K562 (cell line): ENCODE measurements around the gene FOSL1. TPM values are rescaled to one million over a fixed set of nuclear protein-coding genes. Genes with fewer than 3 reads are reported as not detected.
A peak's percentile ranks its signal among the peaks of the same experiment; 100 is the strongest.

Source experiments
- ADNP ChIP-seq: fragments of 200-800 bp; sonication (Bioruptor generic); IDR thresholded peaks from 2 replicates; pipeline ENCODE4 v1.6.1; 2016; ENCODE audit warnings: missing genetic modification characterization, missing compliant biosample characterization
- CBX8 ChIP-seq: fragments of 200-600 bp; sonication (generic); IDR thresholded peaks from 2 replicates; pipeline ENCODE4 v1.6.1; 2012; ENCODE audit warnings: borderline replicate concordance, mixed run types, low read depth, mild to moderate bottlenecking, moderate library complexity, mixed read lengths, low read length, control low read depth, inconsistent platforms; ENCODE audit not compliant: poor library complexity, severe bottlenecking; ENCODE audit errors: extremely low read depth
- DPF2 ChIP-seq: fragments of 450-650 bp; IDR thresholded peaks from 2 replicates; pipeline ENCODE4 v1.6.1; 2016
- E2F3 ChIP-seq: fragments of 250-450 bp; sonication (Bioruptor Pico); IDR thresholded peaks from 2 replicates; pipeline ENCODE4 v1.4.0; 2020; ENCODE audit warnings: mild to moderate bottlenecking
- ESRRB ChIP-seq: fragments of 250-450 bp; sonication (Bioruptor Pico); IDR thresholded peaks from 2 replicates; pipeline ENCODE4 v1.5.0; 2020; ENCODE audit warnings: mild to moderate bottlenecking, moderate library complexity, borderline replicate concordance
- FOXM1 ChIP-seq, 2 experiments: fragments of 450-650 bp in 1 of 2; sonication (generic) in 1 of 2; formaldehyde crosslinking in 1 of 2; IDR thresholded peaks; 2 replicates each; pipeline versions ENCODE4 v1.6.1 to v1.9.0; 2017 to 2022; ENCODE audit warnings: low read depth in 2 of 2, mild to moderate bottlenecking in 2 of 2, missing genetic modification reagents in 1 of 2, moderate library complexity in 1 of 2
- HMGXB4 ChIP-seq: sonication (generic); formaldehyde crosslinking; IDR thresholded peaks from 2 replicates; pipeline ENCODE4 v1.8.1; 2023; ENCODE audit warnings: mild to moderate bottlenecking, missing genetic modification reagents
- KLF16 ChIP-seq: IDR thresholded peaks from 2 replicates; pipeline ENCODE4 v1.6.1; 2016; ENCODE audit warnings: antibody characterized with exemption
- MAZ ChIP-seq, 2 experiments: fragments of 450-650 bp in 1 of 2; sonication (generic) in 1 of 2; formaldehyde crosslinking; IDR thresholded peaks in 1 of 2; conservative IDR thresholded peaks in 1 of 2; 2 replicates each; pipeline versions ENCODE4 v1.4.0 to v1.5.0; 2020; ENCODE audit warnings: mild to moderate bottlenecking in 1 of 2, missing genetic modification reagents in 1 of 2
- NELFE ChIP-seq: IDR thresholded peaks from 2 replicates; pipeline ENCODE4 v1.6.1; 2011; ENCODE audit warnings: mild to moderate bottlenecking; ENCODE audit not compliant: insufficient read depth, insufficient read length
- NFATC3 ChIP-seq: fragments of 450-650 bp; IDR thresholded peaks from 2 replicates; pipeline ENCODE4 v1.6.1; 2017; ENCODE audit warnings: mild to moderate bottlenecking
- PML ChIP-seq: IDR thresholded peaks from 2 replicates; pipeline ENCODE4 v1.6.1; 2012; ENCODE audit warnings: low read length, inconsistent platforms
- POLR2A ChIP-seq: fragments of 450-650 bp; conservative IDR thresholded peaks from 2 replicates; pipeline ENCODE4 v1.6.1; 2016
- RBM25 ChIP-seq: fragments of 200-400 bp; formaldehyde crosslinking; IDR thresholded peaks from 2 replicates; pipeline ENCODE4 v1.6.1; 2018; ENCODE audit warnings: low read length, low read depth, moderate library complexity; ENCODE audit not compliant: severe bottlenecking
- TAF15 ChIP-seq: fragments of 200-400 bp; formaldehyde crosslinking; IDR thresholded peaks from 2 replicates; pipeline ENCODE4 v1.6.1; 2017; ENCODE audit warnings: mild to moderate bottlenecking, low read depth, low read length, moderate library complexity
- TCF7 ChIP-seq: sonication (generic); IDR thresholded peaks from 2 replicates; pipeline ENCODE4 v1.6.1; 2016; ENCODE audit warnings: antibody characterized with exemption, borderline replicate concordance
- TGIF2 ChIP-seq: sonication (generic); formaldehyde crosslinking; IDR thresholded peaks from 2 replicates; pipeline ENCODE4 v1.8.1; 2022; ENCODE audit warnings: mild to moderate bottlenecking, missing genetic modification reagents, moderate library complexity
- VEZF1 ChIP-seq: fragments of 200-800 bp; sonication (Bioruptor generic); IDR thresholded peaks from 2 replicates; pipeline ENCODE4 v1.6.1; 2017; ENCODE audit warnings: missing genetic modification characterization, missing compliant biosample characterization
- XRCC3 ChIP-seq: fragments of 450-650 bp; IDR thresholded peaks from 2 replicates; pipeline ENCODE4 v1.6.1; 2017; ENCODE audit warnings: mild to moderate bottlenecking, moderate library complexity
- ZNF165 ChIP-seq: fragments of 250-450 bp; sonication (Bioruptor Pico); IDR thresholded peaks from 2 replicates; pipeline ENCODE4 v1.4.0; 2020; ENCODE audit warnings: borderline replicate concordance
- ZNF311 ChIP-seq: fragments of 250-450 bp; sonication (Bioruptor Pico); IDR thresholded peaks from 2 replicates; pipeline ENCODE4 v1.4.0; 2020; ENCODE audit warnings: mild to moderate bottlenecking, moderate library complexity
- ZNF398 ChIP-seq: fragments of 250-450 bp; sonication (Bioruptor Pico); IDR thresholded peaks from 2 replicates; pipeline ENCODE4 v1.8.0; 2021; ENCODE audit warnings: moderate library complexity, mild to moderate bottlenecking, inconsistent platforms
- polyA plus RNA-seq, 8 experiments: library from polyadenylated mRNA; depleted of rRNA in 4 of 8; stranded (reverse) in 5 of 8; unstranded in 3 of 8; fragments of >200 nt; fragmentation: Nextera tagmentation in 2 of 8; fragmentation: Illumina TruSeq in 1 of 8; extraction: Ambion mirVana in 2 of 8; extraction: Trizol in 1 of 8; gene quantifications; 2 replicates each; pipeline versions ENCODE4 v1.2.1 to v1.2.3, GENCODE V29; 2011 to 2014; ENCODE audit warnings: inconsistent platforms in 1 of 8, missing spikeins in 1 of 8
- total RNA-seq, 7 experiments: library from RNA; depleted of rRNA in 6 of 7; stranded (reverse); fragments of >200 nt in 6 of 7; fragmentation: Illumina TruSeq in 2 of 7; extraction: Trizol in 2 of 7; gene quantifications; 2 replicates each; pipeline versions ENCODE4 v1.2.1 to v1.2.3, GENCODE V29; 2011 to 2021; ENCODE audit warnings: low replicate concordance in 1 of 7

FOSL1 gene
- total and polyA plus RNA-seq, 9 of the 15 experiments (the other 6 are each of a cell fraction or from before 2014, with no cell fraction given), result 3.5 to 39.6 (median 10.0) TPM

- TF ChIP-seq FOXM1 (IDR thresholded peaks at IDR 0.05; ENCODE audit: low read depth), result peak; percentile 58; the same call in 1 of the 2 replicates
- no peak for TF ChIP-seq FOXM1 (CRISPR knock-in tag; IDR thresholded peaks at IDR 0.05; ENCODE audit: low read depth)
- TF ChIP-seq NELFE, result no peak
- TF ChIP-seq E2F3 (CRISPR knock-in tag), result no peak
- no peak for TF ChIP-seq ZNF398 (CRISPR knock-in tag)
- no peak for TF ChIP-seq ADNP
- TF ChIP-seq TAF15, result no peak
- peak; percentile 69 for TF ChIP-seq DPF2
- TF ChIP-seq CBX8, result no peak
- peak; percentile 58 for TF ChIP-seq PML
- no peak for TF ChIP-seq HMGXB4
- TF ChIP-seq VEZF1 (CRISPR knock-in tag), result peak; percentile 49; the same call in 1 of the 2 replicates
- TF ChIP-seq ZNF311, result no peak
- TF ChIP-seq TGIF2 (CRISPR knock-in tag), result no peak
- TF ChIP-seq KLF16, result peak; percentile 79
- no peak for TF ChIP-seq POLR2A
- no peak for TF ChIP-seq ZNF165 (CRISPR knock-in tag)
- no peak for TF ChIP-seq MAZ (CRISPR knock-in tag; conservative IDR thresholded peaks at IDR 0.05 in 1 of 2, IDR thresholded peaks at IDR 0.05 in 1 of 2)
- no peak for TF ChIP-seq NFATC3
- TF ChIP-seq XRCC3, result no peak
- TF ChIP-seq RBM25, result no peak
- TF ChIP-seq TCF7, result no peak
- TF ChIP-seq ESRRB (CRISPR knock-in tag), result no peak
Measured at GRCh38 chr11:65934014-65934413, 33.8 kb upstream of the FOSL1 start (continued).
